CD4-positive, alpha-beta T cell treated with Interleukin-17A for 4 hours (primary cell): Measurements from ENCODE around the gene DDX19B.
A peak's percentile ranks its signal among the peaks of the same experiment; 100 is the strongest.
"Not testable (repeated sequence)": the region's sequence is repeated elsewhere in the genome, so short reads cannot be mapped to it uniquely, and the experiment has no call there.

Experiments
- DNase-seq: peaks from one replicate; pipeline ENCODE4 v3.0.0-alpha.2; 2020; ENCODE audit warnings: mixed read lengths

DDX19B gene

GRCh38 chr16:70289229-70290094 is 9.5 kb upstream of the DDX19B start, which contains the start of gene AARS1:
Gene AARS1 (minus strand): TSS chr16:70289506. CDS start chr16:70282763, 6,743 bp downstream.
- DNase-seq = peak; percentile 93

- DNase-seq = no peak
These were observed 8.0 kb upstream of the DDX19B start for GRCh38 chr16:70290949-70291519.

GRCh38 chr16:70292148-70292547 is 6.8 kb upstream of the DDX19B start:
- DNase-seq = not testable (repeated sequence)

DNA sequence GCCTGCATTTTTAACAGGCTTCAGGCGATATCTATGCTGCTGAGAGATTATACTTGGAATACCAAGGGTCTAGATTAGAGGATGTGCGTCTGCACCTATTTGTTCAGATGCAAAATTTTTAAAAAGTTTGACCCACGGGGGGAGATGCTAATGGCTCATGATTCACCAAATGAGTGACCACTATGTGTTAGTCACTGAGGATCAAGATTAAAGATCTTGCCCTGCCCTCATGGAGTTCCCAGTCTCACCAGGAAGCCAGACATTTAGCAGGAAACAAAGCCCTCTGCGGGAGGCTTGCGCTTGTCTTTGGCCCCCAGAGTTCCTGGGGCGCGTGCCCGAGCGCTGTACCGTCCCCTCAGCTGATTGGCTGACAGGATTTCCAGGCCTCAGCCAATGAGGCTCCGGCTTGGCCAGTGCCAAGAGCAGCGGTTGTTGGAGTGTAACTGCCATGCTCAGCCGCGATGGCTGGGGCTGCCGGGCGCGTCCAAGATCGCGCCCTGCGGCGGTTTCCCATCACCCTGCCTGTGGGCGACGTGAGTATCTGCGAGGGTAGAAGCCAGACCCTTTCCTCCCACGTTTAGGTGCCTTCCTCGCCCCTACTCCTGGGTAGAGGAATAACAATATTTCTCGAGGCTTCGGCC is 4.5 kb upstream of the DDX19B start:
- DNase-seq = no peak

- no peak for DNase-seq
These were observed 3.4 kb upstream of the DDX19B start for GRCh38 chr16:70295634-70296033.

DNA sequence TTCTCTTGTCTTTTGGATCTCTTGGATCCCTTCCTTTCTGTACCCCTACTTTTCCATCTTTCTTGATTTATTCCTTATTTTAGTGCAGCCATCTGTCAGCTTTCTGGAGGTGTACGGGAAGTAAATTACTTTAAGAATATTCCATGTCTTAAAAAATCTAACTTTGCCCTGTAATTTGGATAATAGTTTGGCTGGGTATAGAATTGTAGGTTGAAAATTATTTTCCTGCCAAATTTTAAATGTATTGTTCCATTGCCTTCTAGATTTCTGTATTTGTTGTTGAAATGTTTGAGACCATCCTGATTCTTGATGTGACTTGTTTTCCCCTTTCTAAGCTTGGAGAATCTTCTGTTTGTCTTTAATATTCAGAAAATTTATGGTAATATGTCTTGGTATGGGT is 2.1 kb downstream of the DDX19B start:
- DNase-seq = no peak

DNA sequence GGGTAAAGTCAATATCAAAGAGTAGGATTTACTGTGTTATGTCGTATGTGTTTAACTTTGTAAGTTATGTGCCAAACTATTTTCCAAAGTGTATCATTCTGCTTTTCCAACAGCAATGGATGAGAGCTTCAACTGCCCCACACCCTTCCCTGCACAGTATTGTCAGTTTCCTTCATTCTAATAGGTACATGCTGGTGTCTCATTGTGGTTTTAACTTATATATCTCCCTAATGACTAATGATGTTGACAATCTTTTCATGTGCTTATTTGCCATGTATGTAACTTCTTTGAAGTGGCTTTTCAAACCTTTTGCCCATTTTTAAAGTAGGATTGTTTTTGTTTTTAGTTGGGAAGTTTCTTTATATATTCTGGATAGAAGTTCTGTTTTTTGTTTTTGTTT is 3.8 kb downstream of the DDX19B start:
- no peak for DNase-seq

- DNase-seq = no peak
These were observed 6.0 kb downstream of the DDX19B start for GRCh38 chr16:70304892-70305448.

DNA sequence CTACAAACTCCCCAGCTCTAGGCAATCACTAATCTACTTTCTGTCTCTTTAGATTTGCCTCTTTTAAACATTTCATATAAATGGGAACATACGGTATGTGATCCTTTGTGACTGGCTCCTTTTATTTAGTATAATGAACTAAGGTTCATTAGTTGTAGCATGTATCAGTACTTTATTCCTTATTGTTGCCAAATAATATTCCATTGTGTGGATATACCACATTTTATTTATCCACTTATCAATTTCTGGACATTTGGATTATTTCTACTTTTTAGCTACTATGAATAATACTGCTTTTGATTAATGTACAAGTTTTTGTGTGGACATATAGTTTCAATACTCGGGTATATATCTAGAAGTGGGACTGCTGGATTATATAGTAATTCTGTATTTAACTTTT is 7.9 kb downstream of the DDX19B start:
- no peak for DNase-seq

DNA sequence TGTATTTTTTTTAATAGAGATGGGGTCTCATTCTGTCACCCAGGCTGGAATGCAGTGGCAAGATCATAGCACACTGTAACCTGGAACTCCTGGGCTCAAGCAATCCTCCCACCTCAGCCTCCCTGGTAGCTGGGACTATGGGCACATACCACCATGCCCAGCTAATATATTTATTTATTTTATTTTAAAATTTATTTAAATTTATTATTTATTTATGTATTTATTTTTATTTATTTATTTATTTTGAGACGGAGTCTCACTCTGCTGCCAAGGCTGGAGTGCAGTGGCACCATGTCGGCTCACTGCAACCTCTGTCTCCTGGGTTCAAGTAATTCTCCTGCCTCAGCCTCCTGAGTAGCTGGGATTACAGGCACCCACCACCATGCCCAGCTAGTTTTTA is 8.7 kb downstream of the DDX19B start:
- DNase-seq = not testable (repeated sequence)

- DNase-seq = no peak
These were observed 21.1 kb downstream of the DDX19B start for GRCh38 chr16:70320121-70320520.

GRCh38 chr16:70324998-70325747 is 26.2 kb downstream of the DDX19B start:
- no peak for DNase-seq

DNA sequence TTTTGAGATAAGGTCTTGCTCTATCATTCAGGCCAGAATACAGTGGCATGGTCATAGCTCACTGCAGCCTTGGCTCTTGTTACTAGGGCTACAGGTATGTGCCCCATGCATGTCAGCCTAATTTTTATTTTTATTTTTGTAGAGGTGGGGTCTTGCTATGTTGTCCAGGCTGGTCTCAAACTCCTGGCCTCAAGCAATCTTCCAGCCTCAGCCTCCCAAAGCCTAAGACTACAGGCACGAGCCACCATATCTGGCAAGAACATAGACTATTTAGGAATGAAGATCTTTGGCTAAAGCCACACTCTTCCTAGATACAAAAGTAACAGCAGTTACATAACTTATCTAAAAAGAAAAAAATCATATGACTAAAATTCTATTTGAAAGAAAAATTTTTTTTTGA is 32.1 kb downstream of the DDX19B start:
- no peak for DNase-seq

DNA sequence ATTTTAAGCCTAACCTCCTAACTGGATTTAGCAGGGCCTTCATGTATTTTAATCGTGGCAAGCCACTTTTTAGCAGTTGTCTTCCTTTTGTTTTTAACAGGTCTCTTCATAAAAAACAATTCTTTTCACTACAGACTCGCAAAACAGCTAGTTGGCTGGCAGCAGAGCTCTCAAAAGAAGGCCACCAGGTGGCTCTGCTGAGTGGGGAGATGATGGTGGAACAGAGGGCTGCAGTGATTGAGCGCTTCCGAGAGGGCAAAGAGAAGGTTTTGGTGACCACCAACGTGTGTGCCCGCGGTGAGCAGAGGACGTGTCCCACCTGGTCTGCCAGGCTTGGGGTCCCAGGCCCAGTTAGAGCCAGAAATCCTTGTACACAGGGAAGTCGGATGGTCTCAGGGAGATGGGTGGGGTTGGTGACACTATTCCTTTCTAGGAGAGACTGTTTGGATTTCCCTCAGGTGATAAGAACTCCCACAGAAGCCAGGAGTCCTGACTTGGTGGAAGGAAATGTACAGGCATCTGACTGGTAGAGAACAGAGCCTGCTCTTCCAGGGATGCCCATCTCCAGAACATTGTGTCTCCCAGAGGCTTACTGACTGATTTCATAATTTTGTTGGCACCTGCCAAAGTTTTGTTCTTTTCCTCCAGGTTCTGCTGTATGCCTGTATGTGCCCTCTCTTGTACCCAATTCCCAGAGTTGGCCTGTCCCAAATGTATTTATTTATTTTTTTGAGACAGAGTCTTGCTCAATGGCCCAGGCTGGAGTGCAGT is 32.8 kb downstream of the DDX19B start:
- DNase-seq = peak; percentile 18

DNA sequence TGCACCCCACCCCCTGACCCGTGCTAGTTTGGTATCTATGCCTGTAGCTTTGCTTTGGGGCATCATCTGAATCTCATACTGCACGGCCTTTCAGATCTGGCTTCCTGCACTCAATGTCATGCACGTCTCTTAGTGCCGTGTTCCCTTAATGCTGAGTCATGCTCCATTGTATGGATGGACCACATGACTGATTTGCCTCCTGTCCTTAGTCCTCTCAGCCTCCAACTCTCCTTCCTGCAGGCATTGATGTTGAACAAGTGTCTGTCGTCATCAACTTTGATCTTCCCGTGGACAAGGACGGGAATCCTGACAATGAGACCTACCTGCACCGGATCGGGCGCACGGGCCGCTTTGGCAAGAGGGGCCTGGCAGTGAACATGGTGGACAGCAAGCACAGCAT is 33.7 kb downstream of the DDX19B start:
- DNase-seq = not testable (repeated sequence)

DNA sequence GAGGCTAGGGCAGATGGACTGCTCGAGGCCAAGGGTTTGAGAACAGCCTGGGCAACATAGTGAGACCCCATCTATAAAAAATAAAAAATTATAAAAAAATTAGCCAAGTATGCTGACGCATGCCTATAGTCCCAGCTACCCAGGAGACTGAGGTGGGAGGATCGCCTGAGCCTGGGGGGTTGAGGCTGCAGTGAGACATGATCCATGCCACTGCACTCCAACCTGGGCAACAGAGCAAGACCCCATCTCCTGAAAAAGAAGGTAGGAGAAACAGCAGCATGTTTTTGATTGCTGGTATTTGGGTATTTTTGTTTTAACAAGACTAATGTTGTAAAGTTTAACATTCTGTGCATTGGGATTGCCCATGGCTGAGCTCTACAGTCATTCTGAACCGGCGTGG is 38.8 kb downstream of the DDX19B start:
- DNase-seq = no peak

- DNase-seq = no peak
These were observed 42.6 kb downstream of the DDX19B start for GRCh38 chr16:70341600-70341999.

DNA sequence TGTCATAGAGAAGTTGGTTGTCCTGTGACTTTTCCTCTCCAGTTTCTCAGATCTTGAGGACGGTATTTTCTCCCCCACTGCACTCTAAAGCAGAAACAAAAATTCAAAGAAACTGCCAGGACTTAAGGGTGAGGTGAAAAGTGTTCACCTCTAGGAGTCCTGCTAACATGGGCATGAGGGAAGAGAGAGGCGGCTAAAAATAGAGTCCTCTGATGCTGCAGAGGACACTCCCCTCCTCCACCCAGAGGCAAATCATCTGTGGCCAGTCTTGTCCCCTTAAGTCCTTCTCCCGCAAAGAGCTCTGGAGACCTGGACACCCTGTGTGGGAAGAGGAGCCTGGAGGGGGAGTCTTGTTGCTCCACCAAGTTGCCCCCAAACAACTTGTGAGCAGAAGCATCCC is 43.0 kb downstream of the DDX19B start:
- DNase-seq = no peak

DNA sequence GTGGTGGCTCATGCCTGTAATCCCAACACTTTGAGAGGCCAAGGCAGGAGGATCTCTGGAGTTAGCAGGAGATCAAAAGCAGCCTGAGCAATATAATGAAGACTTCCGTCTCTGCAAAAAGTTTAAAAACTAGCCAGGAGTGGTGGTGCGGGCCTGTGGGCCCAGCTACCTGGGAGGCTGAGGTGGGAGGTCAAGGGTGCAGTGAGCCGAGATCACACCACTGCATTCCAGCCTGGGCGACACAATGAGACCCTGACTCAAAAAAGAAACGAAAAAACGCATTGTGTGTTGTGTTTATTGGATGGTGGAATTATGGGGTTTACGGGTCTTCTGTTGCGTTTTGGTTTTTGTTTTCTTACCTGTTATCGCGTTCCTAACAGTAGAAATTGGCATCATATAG is 46.9 kb downstream of the DDX19B start:
- DNase-seq = no peak

GRCh38 chr16:70348991-70349390 is 50.0 kb downstream of the DDX19B start:
- no peak for DNase-seq

DNA sequence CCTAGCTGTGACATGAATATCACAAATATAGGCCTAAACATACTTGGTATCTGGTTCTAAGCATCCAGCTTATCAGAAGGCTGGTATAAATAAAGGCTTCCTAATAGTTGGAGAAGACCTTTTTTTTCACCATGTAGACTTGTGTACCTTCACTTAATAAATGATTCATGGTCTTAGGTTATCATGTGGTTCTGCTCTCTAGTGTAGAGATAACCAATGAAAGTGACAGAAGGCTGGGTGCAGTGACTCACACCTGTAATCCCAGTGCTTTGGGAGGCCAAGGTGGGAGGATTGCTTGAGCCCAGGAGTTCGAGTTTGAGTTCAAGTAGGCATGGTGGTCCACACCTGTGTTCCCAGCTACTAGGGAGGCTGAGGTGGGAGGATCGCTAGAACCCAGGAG is 50.8 kb downstream of the DDX19B start:
- no peak for DNase-seq

DNA sequence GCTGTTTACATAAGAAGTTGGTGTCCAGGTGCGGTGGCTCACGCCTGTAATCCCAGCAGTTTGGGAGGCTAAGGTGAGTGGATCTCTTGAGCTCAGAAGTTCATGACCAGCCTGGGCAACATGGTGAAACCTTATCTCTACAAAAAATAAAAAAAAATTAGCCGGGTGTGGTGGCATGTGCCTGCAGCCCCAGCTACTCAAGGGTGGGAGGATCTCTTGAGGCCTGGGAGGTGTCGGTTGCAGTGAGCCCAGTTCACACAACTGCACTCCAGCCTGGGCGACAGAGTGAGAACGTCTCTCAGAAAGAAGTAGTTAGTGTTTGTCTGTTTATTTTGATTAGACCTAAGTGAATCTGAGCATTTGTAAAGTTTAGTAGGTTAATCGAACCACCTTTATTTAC is 60.6 kb downstream of the DDX19B start:
- DNase-seq = no peak
